Glomerular visceral epithelial cell (primary cell): Measurements from ENCODE around the gene UNC119.
A peak's percentile ranks its signal among the peaks of the same experiment; 100 is the strongest.

Source experiments
- DNase-seq: peaks from one replicate; pipeline ENCODE4 v3.0.0-alpha.2; 2016; ENCODE audit errors: extremely low spot score

UNC119 gene

GRCh38 chr17:28573040-28573380 lies 20.6 kb upstream of the UNC119 start:
- DNase-seq: no peak

- DNase-seq: no peak
These were observed 20.0 kb upstream of the UNC119 start for GRCh38 chr17:28572259-28573039.

GRCh38 chr17:28571361-28572122 lies 19.1 kb upstream of the UNC119 start, which contains the start of gene PIGS:
Gene PIGS (minus strand): TSS chr17:28571524. CDS start chr17:28571496, 28 bp downstream.
- peak; percentile 93 for DNase-seq

DNA sequence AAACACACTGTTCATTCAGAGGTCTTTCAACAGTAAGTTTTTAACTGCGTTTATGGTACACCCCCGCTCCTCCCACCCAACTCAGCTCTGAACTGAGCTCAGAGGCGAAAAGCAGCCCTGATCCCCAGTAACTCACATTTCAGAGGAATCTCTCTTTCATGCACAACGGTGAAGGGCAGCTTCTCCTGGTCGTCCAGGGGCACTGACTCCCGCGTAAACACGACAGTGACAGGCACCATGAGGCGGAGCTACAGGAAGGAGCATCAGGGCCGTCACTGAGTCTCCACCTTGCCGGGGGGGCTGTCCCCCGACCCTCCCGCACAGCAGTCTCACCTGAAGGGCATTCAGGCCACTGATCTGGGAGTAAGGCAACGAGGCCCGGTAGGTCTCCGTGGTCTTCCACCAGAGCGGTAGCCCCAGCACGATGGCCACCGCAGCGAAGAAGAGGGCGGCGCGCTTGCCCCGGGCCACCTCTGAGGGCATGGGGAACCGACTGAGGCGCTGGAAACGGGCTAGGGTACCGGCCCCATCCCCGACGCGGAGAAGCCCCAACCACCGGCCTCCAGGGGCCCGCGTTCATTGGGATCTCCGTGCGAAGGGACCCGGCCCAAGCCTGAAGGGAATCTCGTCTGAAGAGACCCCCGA lies 18.4 kb upstream of the UNC119 start:
- DNase-seq: peak; percentile 26

DNA sequence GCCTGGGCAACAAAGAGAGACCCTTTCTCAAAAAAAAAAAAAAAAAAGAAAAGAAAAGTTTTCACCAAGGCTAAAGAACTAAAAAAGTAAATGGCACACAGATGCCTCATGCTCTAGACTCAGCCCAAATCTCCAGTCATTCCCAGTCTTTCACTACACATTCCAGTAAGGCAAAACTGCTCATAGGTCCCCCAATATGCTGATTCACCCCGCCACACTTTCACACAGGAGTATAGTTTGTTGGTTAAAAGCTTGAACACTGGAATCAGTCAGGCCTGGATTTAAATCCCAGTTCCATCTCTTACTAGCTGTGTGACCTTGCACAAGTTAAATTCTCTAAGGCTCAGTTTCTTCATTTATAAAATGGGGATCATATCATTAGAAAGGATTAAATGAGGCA lies 17.0 kb upstream of the UNC119 start:
- DNase-seq: no peak

DNA sequence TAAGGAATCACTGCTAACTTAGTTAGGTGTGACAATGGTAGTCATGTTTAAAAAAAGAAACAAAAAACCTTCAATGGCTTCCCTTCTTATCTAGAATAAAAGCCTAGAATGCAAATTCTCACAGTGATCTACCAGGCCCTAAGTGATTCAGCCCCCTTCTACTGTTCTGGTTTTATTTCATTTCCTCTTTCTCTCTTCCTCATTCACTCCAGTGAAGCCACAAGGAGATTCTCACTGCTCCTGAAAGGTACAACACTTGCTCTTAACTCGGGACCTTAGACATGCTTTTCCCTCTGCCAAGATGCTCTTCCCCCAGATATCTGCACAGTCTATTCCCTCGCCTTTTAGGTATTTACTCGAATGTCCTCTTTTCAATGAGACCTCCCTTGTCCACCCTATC lies 15.2 kb upstream of the UNC119 start:
- DNase-seq: no peak

DNA sequence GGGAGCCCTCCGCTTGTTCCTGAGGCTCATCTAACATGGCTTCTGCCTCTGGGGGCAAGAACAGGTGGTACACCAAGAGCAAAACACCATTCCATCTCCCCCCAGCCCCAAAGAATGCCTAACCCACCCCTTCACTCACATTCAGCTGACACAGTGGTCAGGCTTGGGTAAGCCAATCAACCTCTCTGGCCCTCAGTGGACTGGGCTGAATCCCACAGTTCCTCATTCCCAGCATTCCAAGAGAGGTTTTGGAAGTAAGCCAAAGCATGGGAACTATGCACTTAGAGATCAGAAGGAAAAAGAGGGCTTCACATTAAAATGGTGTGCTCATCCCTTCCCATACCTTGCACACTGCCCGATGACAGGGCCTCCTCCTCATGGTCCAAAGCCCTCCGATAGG lies 11.1 kb upstream of the UNC119 start:
- peak; percentile 90 for DNase-seq

DNA sequence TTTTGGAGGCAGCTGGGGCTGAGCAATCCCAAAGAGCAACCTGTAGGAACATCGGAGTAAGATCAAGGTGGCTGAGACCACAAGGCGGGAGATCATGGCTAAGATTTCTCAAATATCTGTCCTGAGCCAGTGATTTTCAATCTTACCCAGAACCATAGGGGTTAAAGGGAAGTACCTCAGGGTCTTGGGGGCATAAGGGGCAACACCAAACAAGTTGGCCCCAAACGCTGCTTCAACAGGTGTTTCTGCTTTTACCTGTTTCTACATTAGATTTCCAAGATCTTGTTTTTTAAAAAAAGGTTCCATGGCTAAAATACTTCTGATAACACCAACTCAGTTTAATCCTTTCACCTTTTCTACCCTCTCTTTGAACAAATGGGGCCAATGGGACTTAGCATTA lies 2.6 kb upstream of the UNC119 start:
- DNase-seq: no peak

DNA sequence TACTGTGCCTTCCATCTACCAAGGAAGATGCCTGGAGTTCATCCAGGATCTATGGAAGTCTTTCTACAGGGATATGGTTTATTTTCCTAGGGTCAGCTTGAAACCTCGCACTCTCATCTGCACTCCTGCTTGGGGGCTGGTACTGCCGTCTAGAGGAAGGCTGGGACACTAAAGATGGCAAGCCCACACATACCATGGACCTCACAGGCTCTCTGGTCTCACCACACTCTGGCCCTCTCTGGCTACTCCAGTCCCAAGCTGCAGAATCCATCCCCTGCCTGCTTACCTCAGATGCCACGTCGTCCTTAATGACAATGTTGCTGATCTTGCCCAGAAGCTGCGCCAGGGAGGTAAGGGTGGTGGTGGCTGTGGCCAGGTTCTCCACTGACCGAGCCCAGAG lies 2.1 kb upstream of the UNC119 start:
- no peak for DNase-seq

DNA sequence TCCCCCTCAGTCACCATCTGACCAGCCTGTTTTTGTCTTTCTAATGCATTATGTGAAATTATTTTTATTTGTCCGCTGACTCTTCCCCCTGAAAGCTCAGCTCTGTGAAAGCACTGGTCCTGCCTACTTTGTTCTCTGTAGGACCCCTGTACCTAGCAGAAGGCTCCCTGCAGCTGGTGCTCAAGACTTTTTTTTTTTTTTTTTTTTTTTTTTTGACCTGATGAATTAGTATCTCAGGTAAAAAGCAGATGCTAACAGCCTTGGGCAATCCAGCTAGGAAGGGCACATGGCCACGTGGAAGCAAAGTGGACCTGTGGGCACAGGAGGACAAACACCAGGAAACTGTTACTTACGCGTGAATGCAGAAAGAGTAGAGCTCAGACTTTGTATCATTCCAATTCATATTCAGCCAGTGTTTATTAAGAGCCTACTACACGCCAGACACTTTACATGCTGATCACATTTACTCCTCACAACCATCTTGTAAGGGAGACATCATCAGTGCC lies 629 bp upstream of the UNC119 start:
- no peak for DNase-seq

- DNase-seq: no peak
These were observed 826 bp downstream of the UNC119 start for GRCh38 chr17:28551421-28552175.

- no peak for DNase-seq
These were observed 1.6 kb downstream of the UNC119 start for GRCh38 chr17:28550858-28551257.

DNA sequence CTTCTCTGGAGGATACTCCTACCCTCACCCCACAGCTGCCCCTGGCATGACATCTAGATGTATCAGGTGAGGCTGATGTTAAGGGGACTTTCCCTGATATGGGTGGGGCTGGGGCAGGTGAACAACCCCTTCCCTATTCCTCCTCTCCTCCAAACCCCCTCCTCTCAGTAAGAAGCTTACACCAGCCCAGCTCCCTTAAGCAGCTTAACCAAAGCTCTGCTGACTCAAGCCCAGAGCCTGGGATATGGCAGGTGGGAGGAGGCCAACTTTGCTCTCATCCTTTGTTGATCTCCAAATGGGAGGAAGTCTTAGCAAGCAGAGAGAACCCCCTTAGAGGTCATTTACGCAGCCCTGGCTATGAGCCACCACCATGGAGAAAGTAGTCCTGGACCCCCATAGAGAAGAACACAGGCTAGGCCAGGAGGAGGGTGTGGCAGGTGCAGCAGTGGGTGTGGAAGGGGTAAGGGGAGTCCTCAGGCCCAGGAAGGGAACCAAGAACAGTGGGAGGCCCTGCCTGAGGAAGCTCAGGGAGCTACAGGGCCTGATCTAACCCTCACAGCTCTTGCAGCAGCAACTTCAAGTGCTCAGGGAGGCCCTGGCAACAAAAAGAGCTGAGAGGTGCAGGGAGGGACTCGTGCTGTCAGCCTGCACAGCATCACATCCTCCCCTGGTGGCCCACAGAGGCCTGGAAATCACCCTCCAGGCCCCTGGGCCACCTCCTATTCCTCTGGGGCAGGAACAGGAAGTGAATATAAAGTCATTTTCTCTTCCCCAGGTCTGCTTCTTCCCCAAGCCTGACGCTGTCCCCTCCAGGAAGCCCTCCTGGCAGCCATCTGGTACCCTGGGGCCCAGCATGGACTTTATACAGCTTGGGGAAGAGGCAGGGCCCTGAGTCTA lies 2.9 kb downstream of the UNC119 start:
- no peak for DNase-seq

- no peak for DNase-seq
These were observed 3.9 kb downstream of the UNC119 start for GRCh38 chr17:28548417-28549130.

GRCh38 chr17:28547623-28548416 lies 4.6 kb downstream of the UNC119 start:
- DNase-seq: peak; percentile 73

GRCh38 chr17:28547096-28547622 lies 5.3 kb downstream of the UNC119 start:
- DNase-seq: no peak

DNA sequence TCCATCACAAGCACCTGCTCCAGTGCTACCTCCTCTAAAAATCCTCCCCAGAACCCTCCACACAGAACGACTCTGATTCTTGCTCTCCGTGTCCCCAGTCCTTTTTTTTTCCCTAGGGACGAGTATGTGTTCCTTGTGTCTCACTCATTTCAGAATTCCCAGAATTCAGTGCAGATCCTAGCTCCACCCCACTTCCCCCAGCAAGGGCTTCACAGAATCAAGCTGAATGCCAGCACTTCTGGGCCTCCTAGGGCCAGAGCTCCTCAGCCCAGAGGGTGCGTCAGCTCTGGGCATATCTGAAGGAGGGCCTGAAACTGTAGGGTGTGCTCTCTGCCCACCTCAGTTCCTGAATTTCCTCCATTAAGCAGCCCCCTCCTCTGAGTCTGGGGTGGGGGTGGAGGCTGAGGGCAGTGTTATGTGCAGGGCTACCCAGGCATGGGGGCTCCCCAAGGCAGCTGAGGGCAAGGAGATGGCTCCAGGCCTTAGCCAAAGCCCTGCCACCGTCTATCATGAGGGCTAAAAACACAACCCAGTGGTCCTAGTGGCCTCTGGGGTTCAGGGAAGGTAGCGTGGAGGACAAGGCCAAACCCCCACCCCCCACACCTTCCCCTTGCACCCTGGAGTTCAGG lies 6.5 kb downstream of the UNC119 start:
- no peak for DNase-seq

DNA sequence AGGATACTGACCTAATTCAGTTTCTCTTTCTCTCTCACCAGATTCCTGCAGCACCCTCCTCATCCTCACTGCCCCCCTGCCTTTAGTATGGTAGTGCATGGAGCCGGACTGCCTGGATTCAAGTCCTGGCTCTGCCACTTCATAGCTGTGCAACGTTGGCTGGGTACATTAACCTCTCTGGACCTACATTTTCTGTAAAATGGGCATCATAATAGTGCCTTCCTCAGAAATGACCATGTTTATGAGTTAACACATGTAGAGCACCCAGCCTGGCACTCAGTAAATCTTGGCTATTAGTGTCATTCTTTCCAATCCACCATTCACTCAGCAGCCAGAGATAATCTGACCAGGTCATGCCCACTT lies 7.3 kb downstream of the UNC119 start:
- DNase-seq: no peak
